Panc1 (cell line): ENCODE measurements around the gene KAT14. TPM values are rescaled to one million over a fixed set of nuclear protein-coding genes. Genes with fewer than 3 reads are reported as not detected.

ENCODE experiments used
- ATAC-seq: fragments of 200-7000 bp; cut with Tn5 transposase; 2 replicates; pipeline ENCODE4 v1.9.1; 2020; ENCODE audit warnings: mild to moderate bottlenecking, moderate library complexity
- BruUV-seq: library from RNA; stranded (reverse); fragments of 400-500 nt; replicated peaks from 2 replicates; lab custom pipeline; 2021; lab: Mats Ljungman, UMichigan
- CTCF ChIA-PET: fragments of 300-600 bp; sonication (Branson Sonifier 250); formaldehyde crosslinking; loops from one replicate; lab custom pipeline; 2022; ENCODE audit warnings: antibody characterized with exemption; lab: Charles Lee
- POLR2A ChIA-PET: fragments of 300-600 bp; sonication (Branson Sonifier 250); formaldehyde crosslinking; loops from one replicate; lab custom pipeline; 2022; ENCODE audit warnings: antibody characterized with exemption; lab: Charles Lee
- DNase-seq: peaks from one replicate; pipeline ENCODE4 v3.0.0-alpha.2; 2010; ENCODE audit warnings: low read depth, low spot score
- H3K27ac ChIP-seq: 2 replicates; pipeline ENCODE4 v1.5.1; 2011; ENCODE audit warnings: mild to moderate bottlenecking, low read length, inconsistent platforms
- H3K27me3 ChIP-seq: fragments of 200-500 bp; sonication (Bioruptor generic); 2 replicates; pipeline ENCODE4 v1.6.0; 2014; ENCODE audit warnings: low read length, inconsistent platforms; ENCODE audit not compliant: control insufficient read depth, insufficient read depth
- H3K36me3 ChIP-seq: fragments of 200-500 bp; sonication (Bioruptor generic); 2 replicates; pipeline ENCODE4 v1.5.1; 2014; ENCODE audit warnings: inconsistent platforms, mild to moderate bottlenecking, low read length, moderate library complexity; ENCODE audit not compliant: control insufficient read depth, insufficient read depth
- H3K4me1 ChIP-seq: 2 replicates; pipeline ENCODE4 v1.5.1; 2011; ENCODE audit warnings: inconsistent platforms, mild to moderate bottlenecking, low read length, moderate library complexity; ENCODE audit not compliant: control insufficient read depth, insufficient read depth
- H3K4me3 ChIP-seq, 2 experiments: 2 replicates each; pipeline ENCODE4 v1.5.1; 2011 to 2012; ENCODE audit warnings: low read depth in 2 of 2, low read length in 2 of 2, mild to moderate bottlenecking in 2 of 2, inconsistent platforms in 1 of 2, moderate library complexity in 1 of 2
- H3K9me3 ChIP-seq: fragments of 200-500 bp; sonication (Bioruptor generic); 2 replicates; pipeline ENCODE4 v1.5.1; 2014; ENCODE audit warnings: low read depth, mild to moderate bottlenecking, inconsistent platforms, low read length, moderate library complexity; ENCODE audit not compliant: control insufficient read depth, insufficient read depth
- CTCF ChIP-seq: fragments of 450-650 bp; IDR thresholded peaks from 2 replicates; pipeline ENCODE4 v1.5.1; 2017; ENCODE audit warnings: mild to moderate bottlenecking
- POLR2AphosphoS5 ChIP-seq: IDR thresholded peaks from 2 replicates; pipeline ENCODE4 v1.6.1; 2012; ENCODE audit warnings: mild to moderate bottlenecking, low read depth, low read length, moderate library complexity
- SIN3A ChIP-seq: IDR thresholded peaks from 2 replicates; pipeline ENCODE4 v1.6.1; 2012; ENCODE audit warnings: low read depth, mild to moderate bottlenecking, low read length, moderate library complexity, borderline replicate concordance; ENCODE audit not compliant: insufficient read depth
- TCF7L2 ChIP-seq: IDR thresholded peaks from 2 replicates; pipeline ENCODE4 v1.6.1; 2011; ENCODE audit warnings: mild to moderate bottlenecking, low read depth, low read length, inconsistent platforms
- in situ Hi-C: cut with HindIII; loops from 2 replicates; pipeline ENCODE4 v1.10.0; 2016; ENCODE audit warnings: low sequenced_read_pairs, low pct_unique_long_range_greater_than_20kb
- intact Hi-C: fragments of 100-400 bp; cut with micrococcal nuclease; formaldehyde crosslinking; loops from one replicate; pipeline ENCODE4 v1.10.0; 2022; ENCODE audit not compliant: unreplicated experiment
- total RNA-seq: library from RNA; stranded (reverse); gene quantifications from one replicate; pipeline ENCODE4 v1.2.1, GENCODE V29; 2021; ENCODE audit not compliant: unreplicated experiment
- TF ChIP-seq, protein P1 (sequence below), 2 experiments: IDR thresholded peaks; 2 replicates each; pipeline ENCODE4 v1.6.1; 2011 to 2012; ENCODE audit warnings: low read depth in 2 of 2, control low read depth in 1 of 2, low read length in 1 of 2, mild to moderate bottlenecking in 1 of 2, moderate library complexity in 1 of 2; ENCODE audit not compliant: insufficient read depth in 1 of 2

The KAT14 gene
- total RNA-seq, 1 experiment from 2014 or later: 12.7 TPM

DNA sequence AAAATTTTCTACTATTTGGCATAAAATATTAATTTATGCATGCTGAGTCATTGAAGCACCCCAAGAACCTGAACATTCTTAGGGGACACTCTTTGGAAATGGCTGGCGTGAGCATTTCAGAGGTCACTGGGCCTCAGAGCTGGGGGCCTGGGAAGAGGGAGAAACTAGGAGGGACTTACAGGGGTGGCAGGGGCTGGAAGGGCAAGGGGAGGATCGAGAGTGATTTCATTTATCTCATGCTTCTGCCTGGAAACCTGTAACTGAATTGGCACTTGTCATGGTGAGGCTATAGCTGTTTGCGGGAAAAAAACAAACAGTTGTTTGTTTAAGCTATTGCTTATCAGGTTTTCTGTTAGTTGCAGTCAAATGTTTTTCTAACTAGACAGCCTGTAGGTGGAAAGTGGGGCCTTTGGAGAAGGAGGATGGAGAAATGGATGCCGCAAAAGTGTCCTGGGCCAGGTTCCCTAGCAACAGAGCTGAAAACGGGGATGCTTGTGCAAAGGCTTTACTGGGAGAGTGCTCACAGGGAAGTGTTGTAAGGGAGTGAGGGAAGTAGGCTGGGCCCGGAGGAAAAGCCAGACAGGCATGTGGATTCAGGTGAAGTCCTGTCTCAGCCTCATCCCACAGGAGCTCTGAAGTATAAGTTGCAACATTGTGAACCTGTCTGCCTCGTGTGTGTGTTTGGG, 36.4 kb upstream of the KAT14 start:
- H3K27ac ChIP-seq: no peak overlapping the region
- intact Hi-C loops: no loop called here
- no peaks in the 10 kb centered on the region for H3K9me3 ChIP-seq
- H3K36me3 ChIP-seq: no peaks in the 10 kb centered on the region
- H3K4me1 ChIP-seq: no peaks in the 10 kb centered on the region
- in situ Hi-C loops: no loop called here
- TF ChIP-seq, protein P1, sequence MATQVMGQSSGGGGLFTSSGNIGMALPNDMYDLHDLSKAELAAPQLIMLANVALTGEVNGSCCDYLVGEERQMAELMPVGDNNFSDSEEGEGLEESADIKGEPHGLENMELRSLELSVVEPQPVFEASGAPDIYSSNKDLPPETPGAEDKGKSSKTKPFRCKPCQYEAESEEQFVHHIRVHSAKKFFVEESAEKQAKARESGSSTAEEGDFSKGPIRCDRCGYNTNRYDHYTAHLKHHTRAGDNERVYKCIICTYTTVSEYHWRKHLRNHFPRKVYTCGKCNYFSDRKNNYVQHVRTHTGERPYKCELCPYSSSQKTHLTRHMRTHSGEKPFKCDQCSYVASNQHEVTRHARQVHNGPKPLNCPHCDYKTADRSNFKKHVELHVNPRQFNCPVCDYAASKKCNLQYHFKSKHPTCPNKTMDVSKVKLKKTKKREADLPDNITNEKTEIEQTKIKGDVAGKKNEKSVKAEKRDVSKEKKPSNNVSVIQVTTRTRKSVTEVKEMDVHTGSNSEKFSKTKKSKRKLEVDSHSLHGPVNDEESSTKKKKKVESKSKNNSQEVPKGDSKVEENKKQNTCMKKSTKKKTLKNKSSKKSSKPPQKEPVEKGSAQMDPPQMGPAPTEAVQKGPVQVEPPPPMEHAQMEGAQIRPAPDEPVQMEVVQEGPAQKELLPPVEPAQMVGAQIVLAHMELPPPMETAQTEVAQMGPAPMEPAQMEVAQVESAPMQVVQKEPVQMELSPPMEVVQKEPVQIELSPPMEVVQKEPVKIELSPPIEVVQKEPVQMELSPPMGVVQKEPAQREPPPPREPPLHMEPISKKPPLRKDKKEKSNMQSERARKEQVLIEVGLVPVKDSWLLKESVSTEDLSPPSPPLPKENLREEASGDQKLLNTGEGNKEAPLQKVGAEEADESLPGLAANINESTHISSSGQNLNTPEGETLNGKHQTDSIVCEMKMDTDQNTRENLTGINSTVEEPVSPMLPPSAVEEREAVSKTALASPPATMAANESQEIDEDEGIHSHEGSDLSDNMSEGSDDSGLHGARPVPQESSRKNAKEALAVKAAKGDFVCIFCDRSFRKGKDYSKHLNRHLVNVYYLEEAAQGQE (IDR thresholded peaks at IDR 0.05; ENCODE audit: insufficient read depth in 1 of 2, low read depth in 2 of 2, low read length in 1 of 2): no peak
- TF ChIP-seq SIN3A: no peak
- no peak for TF ChIP-seq POLR2AphosphoS5
- TF ChIP-seq TCF7L2: no peak
- no peak for TF ChIP-seq CTCF
- CTCF ChIA-PET: no interaction called here
- H3K27me3 ChIP-seq: peaks cover 2% of the 10 kb centered on the region; the same call in 1 of the 2 replicates
- ATAC-seq (0 out of 2 replicates have a peak, but pooled peaks have one; percentile 38), DNase-seq (no peak)
- POLR2A ChIA-PET: no interaction called here
- no TSS peak for BruUV-seq
- H3K4me3 ChIP-seq: no peak overlapping the region

- CTCF ChIA-PET: no interaction called here
- in situ Hi-C loops (no loop called here), intact Hi-C loops (no loop called here)
- Histone ChIP-seq H3K27ac (no peak overlapping the region), H3K4me1 (no peaks in the 10 kb centered on the region), H3K4me3 (no peak overlapping the region), H3K9me3 (no peaks in the 10 kb centered on the region), H3K36me3 (no peaks in the 10 kb centered on the region), H3K27me3 (no peaks in the 10 kb centered on the region)
- no peak for TF ChIP-seq CTCF
- TF ChIP-seq SIN3A: no peak
- no peak for TF ChIP-seq TCF7L2
- TF ChIP-seq POLR2AphosphoS5: no peak
- TF ChIP-seq, protein P1 (IDR thresholded peaks at IDR 0.05; ENCODE audit: insufficient read depth in 1 of 2, low read depth in 2 of 2, low read length in 1 of 2): no peak
- no peak for DNase-seq
- BruUV-seq: no TSS peak
- POLR2A ChIA-PET: no interaction called here
- no peak for ATAC-seq
Observed at GRCh38 chr20:18103497-18103896, 34.2 kb upstream of the KAT14 start.
